GM23338 (cell line): ENCODE data around the gene NDEL1. TPM values are rescaled to one million over a fixed set of nuclear protein-coding genes. Genes with fewer than 3 reads are reported as not detected.

Experiments used
- ATAC-seq: fragments of 200-7000 bp; cut with Tn5 transposase; 3 replicates; pipeline ENCODE4 v1.9.1; 2020
- DNase-seq: peaks from one replicate; pipeline ENCODE4 v3.0.0-alpha.2; 2015; ENCODE audit warnings: low spot score
- H2AFZ ChIP-seq: fragments of 200-600 bp; sonication (generic); 2 replicates; pipeline ENCODE4 v1.8.0; 2016; ENCODE audit warnings: antibody characterized with exemption, mild to moderate bottlenecking, moderate library complexity
- H3F3A ChIP-seq: fragments of 200-600 bp; sonication (generic); replicated peaks from 2 replicates; pipeline ENCODE4 v1.8.0; 2017; ENCODE audit warnings: antibody characterized with exemption, mixed run types, low read depth
- H3K27ac ChIP-seq: fragments of 200-600 bp; sonication (generic); 2 replicates; pipeline ENCODE4 v1.6.1; 2016; ENCODE audit warnings: low read depth
- H3K27me3 ChIP-seq: fragments of 200-600 bp; sonication (generic); 2 replicates; pipeline ENCODE4 v1.8.0; 2016; ENCODE audit warnings: mild to moderate bottlenecking, mixed run types, moderate library complexity; ENCODE audit not compliant: insufficient read depth
- H3K36me3 ChIP-seq: fragments of 200-600 bp; sonication (generic); 2 replicates; pipeline ENCODE4 v1.8.0; 2016; ENCODE audit warnings: mild to moderate bottlenecking; ENCODE audit not compliant: insufficient read depth
- H3K4me1 ChIP-seq: fragments of 200-600 bp; sonication (generic); 2 replicates; pipeline ENCODE4 v1.8.0; 2016; ENCODE audit warnings: mild to moderate bottlenecking, moderate library complexity; ENCODE audit not compliant: insufficient read depth
- H3K4me2 ChIP-seq: fragments of 200-600 bp; sonication (generic); 2 replicates; pipeline ENCODE4 v1.7.1; 2017; ENCODE audit warnings: mixed run types
- H3K4me3 ChIP-seq: fragments of 200-600 bp; sonication (generic); 2 replicates; pipeline ENCODE4 v1.6.1; 2016; ENCODE audit warnings: mixed run types
- H3K79me2 ChIP-seq: fragments of 200-600 bp; sonication (generic); replicated peaks from 2 replicates; pipeline ENCODE4 v1.8.0; 2017; ENCODE audit warnings: mild to moderate bottlenecking; ENCODE audit not compliant: insufficient read depth
- H3K9me2 ChIP-seq: fragments of 200-600 bp; sonication (generic); 2 replicates; pipeline ENCODE4 v1.8.0; 2017; ENCODE audit not compliant: insufficient read depth
- H4K20me1 ChIP-seq: fragments of 200-600 bp; sonication (generic); replicated peaks from 2 replicates; pipeline ENCODE4 v1.8.0; 2017; ENCODE audit warnings: mild to moderate bottlenecking; ENCODE audit not compliant: insufficient read depth
- H3K27ac Mint-ChIP-seq: 2 replicates; pipeline ENCODE4 v1.8.0; 2020; ENCODE audit warnings: inconsistent platforms, mild to moderate bottlenecking, moderate library complexity, mixed read lengths
- H3K27me3 Mint-ChIP-seq: 3 replicates; pipeline ENCODE4 v1.8.0; 2022; ENCODE audit warnings: low read depth, mild to moderate bottlenecking, moderate library complexity, mixed read lengths, inconsistent platforms; ENCODE audit not compliant: insufficient read depth, poor library complexity
- H3K36me3 Mint-ChIP-seq: 3 replicates; pipeline ENCODE4 v1.8.0; 2021; ENCODE audit warnings: low read depth, mild to moderate bottlenecking, inconsistent platforms, moderate library complexity, mixed read lengths
- H3K4me1 Mint-ChIP-seq: 3 replicates; pipeline ENCODE4 v1.8.0; 2020; ENCODE audit warnings: mild to moderate bottlenecking, inconsistent platforms, mixed read lengths
- H3K4me3 Mint-ChIP-seq: 3 replicates; pipeline ENCODE4 v1.8.0; 2021; ENCODE audit warnings: moderate library complexity, mild to moderate bottlenecking, inconsistent platforms, mixed read lengths
- H3K9me3 Mint-ChIP-seq: 3 replicates; pipeline ENCODE4 v1.8.0; 2020; ENCODE audit warnings: moderate library complexity, mild to moderate bottlenecking, inconsistent platforms, mixed read lengths
- CREB1 ChIP-seq: fragments of 250-450 bp; sonication (Bioruptor Pico); IDR thresholded peaks from 2 replicates; pipeline ENCODE4 v1.5.0; 2020; ENCODE audit warnings: low read depth, mild to moderate bottlenecking, moderate library complexity
- EZH2 ChIP-seq: fragments of 200-600 bp; sonication (generic); IDR thresholded peaks from one replicate; pipeline ENCODE4 v1.8.0; 2017; ENCODE audit warnings: antibody characterized with exemption, mild to moderate bottlenecking, low read depth; ENCODE audit not compliant: unreplicated experiment
- EZH2phosphoT487 ChIP-seq: fragments of 200-600 bp; sonication (generic); IDR thresholded peaks from one replicate; pipeline ENCODE4 v1.8.1; 2018; ENCODE audit warnings: antibody characterized with exemption; ENCODE audit not compliant: unreplicated experiment
- JUNB ChIP-seq: IDR thresholded peaks from one replicate; pipeline ENCODE4 v1.6.1; 2016; ENCODE audit warnings: antibody characterized with exemption; ENCODE audit not compliant: unreplicated experiment
- NANOG ChIP-seq: IDR thresholded peaks from 2 replicates; pipeline ENCODE4 v1.6.1; 2016; ENCODE audit warnings: antibody characterized with exemption, borderline replicate concordance
- POLR2AphosphoS5 ChIP-seq: IDR thresholded peaks from 2 replicates; pipeline ENCODE4 v1.6.1; 2016; ENCODE audit warnings: antibody characterized with exemption, low read depth
- STAT1 ChIP-seq: IDR thresholded peaks from one replicate; pipeline ENCODE4 v1.6.1; 2016; ENCODE audit warnings: antibody characterized with exemption; ENCODE audit not compliant: unreplicated experiment
- ZNF114 ChIP-seq: fragments of 250-450 bp; sonication (Bioruptor Pico); IDR thresholded peaks from 2 replicates; pipeline ENCODE4 v1.5.0; 2020; ENCODE audit warnings: mild to moderate bottlenecking, moderate library complexity
- ZNF331 ChIP-seq: fragments of 250-450 bp; sonication (Bioruptor Pico); IDR thresholded peaks from 2 replicates; pipeline ENCODE4 v1.5.0; 2020; ENCODE audit warnings: low read depth, mild to moderate bottlenecking, moderate library complexity
- polyA plus RNA-seq: library from polyadenylated mRNA; unstranded; fragments of >200 nt; fragmentation: Nextera tagmentation; extraction: Ambion mirVana; gene quantifications from 2 replicates; pipeline ENCODE4 v1.2.1, GENCODE V29; 2016
- total RNA-seq: library from RNA; depleted of rRNA; stranded (reverse); fragments of >200 nt; shearing (Covaris generic); gene quantifications from 2 replicates; pipeline ENCODE4 v1.2.3, GENCODE V29; 2014
- TF ChIP-seq, protein P1 (sequence below): IDR thresholded peaks from 2 replicates; pipeline ENCODE4 v1.6.1; 2016; ENCODE audit warnings: antibody characterized with exemption
- TF ChIP-seq, protein P2 (sequence below): IDR thresholded peaks from one replicate; pipeline ENCODE4 v1.6.1; 2018; ENCODE audit warnings: antibody characterized with exemption; ENCODE audit not compliant: unreplicated experiment
- TF ChIP-seq, protein P3 (sequence below), 2 experiments: fragments of 200-600 bp in 1 of 2; sonication (generic) in 1 of 2; conservative IDR thresholded peaks; 2 replicates each; pipeline versions ENCODE4 v1.5.1 to v1.6.1; 2016 to 2017; ENCODE audit warnings: antibody characterized with exemption in 2 of 2, low read depth in 2 of 2, mild to moderate bottlenecking in 2 of 2, moderate library complexity in 1 of 2
- TF ChIP-seq, protein P4 (sequence below): fragments of 250-450 bp; sonication (Bioruptor Pico); IDR thresholded peaks from 2 replicates; pipeline ENCODE4 v1.5.0; 2020; ENCODE audit warnings: mild to moderate bottlenecking, moderate library complexity

NDEL1 gene
- total and polyA plus RNA-seq, 2 experiments from 2014 or later: 21.2 to 26.0 TPM

DNA sequence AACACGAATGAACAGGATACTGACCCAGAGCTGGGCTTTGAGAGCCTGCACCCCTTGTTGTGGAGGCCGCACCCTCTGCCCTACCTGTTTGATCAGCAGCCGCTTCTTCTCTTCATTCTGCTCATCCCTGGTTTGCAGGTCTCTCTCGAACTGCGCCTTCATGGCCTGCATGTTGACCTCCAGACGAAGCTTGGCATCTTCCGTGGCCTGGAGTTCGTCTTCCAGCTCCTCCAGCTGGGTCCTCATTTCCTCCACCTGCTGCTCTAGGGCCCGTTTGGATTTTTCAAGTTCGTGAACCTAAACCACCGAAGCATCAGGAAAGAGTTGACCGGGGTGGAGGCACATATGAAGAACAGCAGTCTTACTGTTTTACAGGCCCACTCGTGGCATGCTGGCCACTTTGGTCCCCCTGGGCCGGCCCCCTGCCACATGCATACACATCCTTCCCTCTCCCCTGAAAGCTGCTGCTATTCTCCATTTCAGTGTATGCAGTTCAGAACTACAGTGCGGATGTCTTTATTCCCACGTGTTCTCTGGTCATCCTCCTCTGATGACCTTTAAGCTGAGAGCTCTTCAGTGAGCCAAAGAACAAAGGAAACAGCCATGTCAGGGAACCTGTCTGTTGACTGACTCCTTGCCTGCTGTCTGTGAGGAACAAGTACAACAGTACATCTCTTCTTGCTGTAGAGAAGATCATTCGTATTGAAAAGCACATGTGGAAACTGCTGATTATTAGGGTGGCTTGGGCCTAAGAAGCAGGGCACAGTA, 54.8 kb downstream of the NDEL1 start:
- no peaks in the 10 kb centered on the region for H3K4me1 Mint-ChIP-seq
- Histone ChIP-seq H3K4me3 (no peak overlapping the region), H2AFZ (no peak overlapping the region), H3K27ac (no peak overlapping the region), H3K27me3 (no peaks in the 10 kb centered on the region), H3F3A (0 out of 2 replicates have a peak, but pooled peaks cover 6% of the 10 kb centered on the region), H3K79me2 (no peaks in the 10 kb centered on the region; the same call in 1 of the 2 replicates), H3K4me1 (no peaks in the 10 kb centered on the region), H3K9me2 (no peaks in the 10 kb centered on the region), H3K4me2 (no peak overlapping the region), H3K36me3 (peaks cover 90% of the 10 kb centered on the region), H4K20me1 (peaks cover 5% of the 10 kb centered on the region)
- ATAC-seq: no peak
- peaks cover 94% of the 10 kb centered on the region for H3K36me3 Mint-ChIP-seq
- no peaks in the 10 kb centered on the region for H3K9me3 Mint-ChIP-seq
- H3K27me3 Mint-ChIP-seq: peaks cover 10% of the 10 kb centered on the region
- DNase-seq: no peak
- no peak overlapping the region; the same call in 2 of the 3 replicates for H3K4me3 Mint-ChIP-seq
- peak overlapping the region; percentile 66 for H3K27ac Mint-ChIP-seq
- TF ChIP-seq STAT1 (no peak), ZNF114 (CRISPR knock-in tag) (no peak), JUNB (no peak), EZH2phosphoT487 (no peak), EZH2 (no peak), POLR2AphosphoS5 (no peak), ZNF331 (CRISPR knock-in tag) (no peak), NANOG (no peak), CREB1 (CRISPR knock-in tag) (no peak)
- TF ChIP-seq, protein P1, sequence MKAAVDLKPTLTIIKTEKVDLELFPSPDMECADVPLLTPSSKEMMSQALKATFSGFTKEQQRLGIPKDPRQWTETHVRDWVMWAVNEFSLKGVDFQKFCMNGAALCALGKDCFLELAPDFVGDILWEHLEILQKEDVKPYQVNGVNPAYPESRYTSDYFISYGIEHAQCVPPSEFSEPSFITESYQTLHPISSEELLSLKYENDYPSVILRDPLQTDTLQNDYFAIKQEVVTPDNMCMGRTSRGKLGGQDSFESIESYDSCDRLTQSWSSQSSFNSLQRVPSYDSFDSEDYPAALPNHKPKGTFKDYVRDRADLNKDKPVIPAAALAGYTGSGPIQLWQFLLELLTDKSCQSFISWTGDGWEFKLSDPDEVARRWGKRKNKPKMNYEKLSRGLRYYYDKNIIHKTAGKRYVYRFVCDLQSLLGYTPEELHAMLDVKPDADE: no peak
- TF ChIP-seq, protein P2, sequence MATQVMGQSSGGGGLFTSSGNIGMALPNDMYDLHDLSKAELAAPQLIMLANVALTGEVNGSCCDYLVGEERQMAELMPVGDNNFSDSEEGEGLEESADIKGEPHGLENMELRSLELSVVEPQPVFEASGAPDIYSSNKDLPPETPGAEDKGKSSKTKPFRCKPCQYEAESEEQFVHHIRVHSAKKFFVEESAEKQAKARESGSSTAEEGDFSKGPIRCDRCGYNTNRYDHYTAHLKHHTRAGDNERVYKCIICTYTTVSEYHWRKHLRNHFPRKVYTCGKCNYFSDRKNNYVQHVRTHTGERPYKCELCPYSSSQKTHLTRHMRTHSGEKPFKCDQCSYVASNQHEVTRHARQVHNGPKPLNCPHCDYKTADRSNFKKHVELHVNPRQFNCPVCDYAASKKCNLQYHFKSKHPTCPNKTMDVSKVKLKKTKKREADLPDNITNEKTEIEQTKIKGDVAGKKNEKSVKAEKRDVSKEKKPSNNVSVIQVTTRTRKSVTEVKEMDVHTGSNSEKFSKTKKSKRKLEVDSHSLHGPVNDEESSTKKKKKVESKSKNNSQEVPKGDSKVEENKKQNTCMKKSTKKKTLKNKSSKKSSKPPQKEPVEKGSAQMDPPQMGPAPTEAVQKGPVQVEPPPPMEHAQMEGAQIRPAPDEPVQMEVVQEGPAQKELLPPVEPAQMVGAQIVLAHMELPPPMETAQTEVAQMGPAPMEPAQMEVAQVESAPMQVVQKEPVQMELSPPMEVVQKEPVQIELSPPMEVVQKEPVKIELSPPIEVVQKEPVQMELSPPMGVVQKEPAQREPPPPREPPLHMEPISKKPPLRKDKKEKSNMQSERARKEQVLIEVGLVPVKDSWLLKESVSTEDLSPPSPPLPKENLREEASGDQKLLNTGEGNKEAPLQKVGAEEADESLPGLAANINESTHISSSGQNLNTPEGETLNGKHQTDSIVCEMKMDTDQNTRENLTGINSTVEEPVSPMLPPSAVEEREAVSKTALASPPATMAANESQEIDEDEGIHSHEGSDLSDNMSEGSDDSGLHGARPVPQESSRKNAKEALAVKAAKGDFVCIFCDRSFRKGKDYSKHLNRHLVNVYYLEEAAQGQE: no peak
- TF ChIP-seq, protein P3, sequence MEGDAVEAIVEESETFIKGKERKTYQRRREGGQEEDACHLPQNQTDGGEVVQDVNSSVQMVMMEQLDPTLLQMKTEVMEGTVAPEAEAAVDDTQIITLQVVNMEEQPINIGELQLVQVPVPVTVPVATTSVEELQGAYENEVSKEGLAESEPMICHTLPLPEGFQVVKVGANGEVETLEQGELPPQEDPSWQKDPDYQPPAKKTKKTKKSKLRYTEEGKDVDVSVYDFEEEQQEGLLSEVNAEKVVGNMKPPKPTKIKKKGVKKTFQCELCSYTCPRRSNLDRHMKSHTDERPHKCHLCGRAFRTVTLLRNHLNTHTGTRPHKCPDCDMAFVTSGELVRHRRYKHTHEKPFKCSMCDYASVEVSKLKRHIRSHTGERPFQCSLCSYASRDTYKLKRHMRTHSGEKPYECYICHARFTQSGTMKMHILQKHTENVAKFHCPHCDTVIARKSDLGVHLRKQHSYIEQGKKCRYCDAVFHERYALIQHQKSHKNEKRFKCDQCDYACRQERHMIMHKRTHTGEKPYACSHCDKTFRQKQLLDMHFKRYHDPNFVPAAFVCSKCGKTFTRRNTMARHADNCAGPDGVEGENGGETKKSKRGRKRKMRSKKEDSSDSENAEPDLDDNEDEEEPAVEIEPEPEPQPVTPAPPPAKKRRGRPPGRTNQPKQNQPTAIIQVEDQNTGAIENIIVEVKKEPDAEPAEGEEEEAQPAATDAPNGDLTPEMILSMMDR (conservative IDR thresholded peaks at IDR 0.05; ENCODE audit: low read depth in 2 of 2): no peak
- TF ChIP-seq, protein P4, sequence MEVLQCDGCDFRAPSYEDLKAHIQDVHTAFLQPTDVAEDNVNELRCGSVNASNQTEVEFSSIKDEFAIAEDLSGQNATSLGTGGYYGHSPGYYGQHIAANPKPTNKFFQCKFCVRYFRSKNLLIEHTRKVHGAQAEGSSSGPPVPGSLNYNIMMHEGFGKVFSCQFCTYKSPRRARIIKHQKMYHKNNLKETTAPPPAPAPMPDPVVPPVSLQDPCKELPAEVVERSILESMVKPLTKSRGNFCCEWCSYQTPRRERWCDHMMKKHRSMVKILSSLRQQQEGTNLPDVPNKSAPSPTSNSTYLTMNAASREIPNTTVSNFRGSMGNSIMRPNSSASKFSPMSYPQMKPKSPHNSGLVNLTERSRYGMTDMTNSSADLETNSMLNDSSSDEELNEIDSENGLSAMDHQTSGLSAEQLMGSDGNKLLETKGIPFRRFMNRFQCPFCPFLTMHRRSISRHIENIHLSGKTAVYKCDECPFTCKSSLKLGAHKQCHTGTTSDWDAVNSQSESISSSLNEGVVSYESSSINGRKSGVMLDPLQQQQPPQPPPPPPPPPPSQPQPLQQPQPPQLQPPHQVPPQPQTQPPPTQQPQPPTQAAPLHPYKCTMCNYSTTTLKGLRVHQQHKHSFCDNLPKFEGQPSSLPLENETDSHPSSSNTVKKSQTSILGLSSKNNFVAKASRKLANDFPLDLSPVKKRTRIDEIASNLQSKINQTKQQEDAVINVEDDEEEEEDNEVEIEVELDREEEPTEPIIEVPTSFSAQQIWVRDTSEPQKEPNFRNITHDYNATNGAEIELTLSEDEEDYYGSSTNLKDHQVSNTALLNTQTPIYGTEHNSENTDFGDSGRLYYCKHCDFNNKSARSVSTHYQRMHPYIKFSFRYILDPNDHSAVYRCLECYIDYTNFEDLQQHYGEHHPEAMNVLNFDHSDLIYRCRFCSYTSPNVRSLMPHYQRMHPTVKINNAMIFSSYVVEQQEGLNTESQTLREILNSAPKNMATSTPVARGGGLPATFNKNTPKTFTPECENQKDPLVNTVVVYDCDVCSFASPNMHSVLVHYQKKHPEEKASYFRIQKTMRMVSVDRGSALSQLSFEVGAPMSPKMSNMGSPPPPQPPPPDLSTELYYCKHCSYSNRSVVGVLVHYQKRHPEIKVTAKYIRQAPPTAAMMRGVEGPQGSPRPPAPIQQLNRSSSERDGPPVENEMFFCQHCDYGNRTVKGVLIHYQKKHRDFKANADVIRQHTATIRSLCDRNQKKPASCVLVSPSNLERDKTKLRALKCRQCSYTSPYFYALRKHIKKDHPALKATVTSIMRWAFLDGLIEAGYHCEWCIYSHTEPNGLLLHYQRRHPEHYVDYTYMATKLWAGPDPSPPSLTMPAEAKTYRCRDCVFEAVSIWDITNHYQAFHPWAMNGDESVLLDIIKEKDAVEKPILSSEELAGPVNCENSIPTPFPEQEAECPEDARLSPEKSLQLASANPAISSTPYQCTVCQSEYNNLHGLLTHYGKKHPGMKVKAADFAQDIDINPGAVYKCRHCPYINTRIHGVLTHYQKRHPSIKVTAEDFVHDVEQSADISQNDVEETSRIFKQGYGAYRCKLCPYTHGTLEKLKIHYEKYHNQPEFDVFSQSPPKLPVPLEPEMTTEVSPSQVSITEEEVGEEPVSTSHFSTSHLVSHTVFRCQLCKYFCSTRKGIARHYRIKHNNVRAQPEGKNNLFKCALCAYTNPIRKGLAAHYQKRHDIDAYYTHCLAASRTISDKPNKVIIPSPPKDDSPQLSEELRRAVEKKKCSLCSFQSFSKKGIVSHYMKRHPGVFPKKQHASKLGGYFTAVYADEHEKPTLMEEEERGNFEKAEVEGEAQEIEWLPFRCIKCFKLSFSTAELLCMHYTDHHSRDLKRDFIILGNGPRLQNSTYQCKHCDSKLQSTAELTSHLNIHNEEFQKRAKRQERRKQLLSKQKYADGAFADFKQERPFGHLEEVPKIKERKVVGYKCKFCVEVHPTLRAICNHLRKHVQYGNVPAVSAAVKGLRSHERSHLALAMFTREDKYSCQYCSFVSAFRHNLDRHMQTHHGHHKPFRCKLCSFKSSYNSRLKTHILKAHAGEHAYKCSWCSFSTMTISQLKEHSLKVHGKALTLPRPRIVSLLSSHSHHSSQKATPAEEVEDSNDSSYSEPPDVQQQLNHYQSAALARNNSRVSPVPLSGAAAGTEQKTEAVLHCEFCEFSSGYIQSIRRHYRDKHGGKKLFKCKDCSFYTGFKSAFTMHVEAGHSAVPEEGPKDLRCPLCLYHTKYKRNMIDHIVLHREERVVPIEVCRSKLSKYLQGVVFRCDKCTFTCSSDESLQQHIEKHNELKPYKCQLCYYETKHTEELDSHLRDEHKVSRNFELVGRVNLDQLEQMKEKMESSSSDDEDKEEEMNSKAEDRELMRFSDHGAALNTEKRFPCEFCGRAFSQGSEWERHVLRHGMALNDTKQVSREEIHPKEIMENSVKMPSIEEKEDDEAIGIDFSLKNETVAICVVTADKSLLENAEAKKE (CRISPR knock-in tag): no peak
